B cell (primary cell): ENCODE measurements around the gene GFPT1.

Source experiments
- CTCF ChIP-seq: fragments of 200-600 bp; IDR thresholded peaks from one replicate; pipeline ENCODE4 v1.8.0; 2022; ENCODE audit warnings: antibody characterized with exemption, mild to moderate bottlenecking
- EZH2 ChIP-seq: IDR thresholded peaks from 2 replicates; pipeline ENCODE4 v1.6.1; 2012; ENCODE audit warnings: borderline replicate concordance, low read depth, mild to moderate bottlenecking, moderate library complexity, low read length; ENCODE audit not compliant: insufficient read depth, poor library complexity, severe bottlenecking

- TF ChIP-seq CTCF: no peak
- no peak for TF ChIP-seq EZH2
These were observed 30.6 kb downstream of the GFPT1 start for GRCh38 chr2:69356471-69356870.
